ENCODE data around the gene VEZT.

DNA sequence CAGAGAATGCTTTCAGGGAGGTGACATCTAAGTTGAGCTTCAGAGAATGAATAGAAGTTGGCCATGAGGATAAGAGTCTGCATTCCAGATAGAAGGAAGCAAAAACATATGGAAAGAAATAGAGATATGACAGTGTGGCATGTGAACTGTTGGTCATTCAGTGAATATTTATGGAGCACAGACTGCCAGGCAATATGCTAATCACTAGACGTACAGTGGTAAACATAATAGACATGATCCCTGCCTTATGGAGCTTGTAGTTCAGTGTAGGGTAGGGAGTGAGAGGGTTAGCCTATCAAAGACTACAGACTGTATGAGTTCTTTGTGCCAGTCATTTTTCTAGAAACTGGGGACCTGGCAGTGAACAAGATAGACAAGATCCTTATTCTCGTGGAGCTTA lies 53.9 kb downstream of the VEZT start:
- TF ChIP-seq CTCF (IDR thresholded peaks at IDR 0.05; ENCODE audit: poor library complexity, severe bottlenecking) (no peak), TAF1 (IDR thresholded peaks at IDR 0.05; ENCODE audit: low read depth) (no peak), POLR2AphosphoS5 (IDR thresholded peaks at IDR 0.05) (no peak), EZH2 (IDR thresholded peaks at IDR 0.05; ENCODE audit: borderline replicate concordance, insufficient read depth, low read length, poor library complexity, severe bottlenecking) (no peak), EP300 (conservative IDR thresholded peaks at IDR 0.05; ENCODE audit: poor library complexity, severe bottlenecking) (no peak), RAD21 (conservative IDR thresholded peaks at IDR 0.05) (no peak), REST (IDR thresholded peaks at IDR 0.05; ENCODE audit: borderline replicate concordance) (no peak), MXI1 (conservative IDR thresholded peaks at IDR 0.05; ENCODE audit: poor library complexity, severe bottlenecking) (no peak), SMC3 (conservative IDR thresholded peaks at IDR 0.05; ENCODE audit: poor library complexity) (no peak)
